ENCODE measurements around the gene SOX30.

Gene SOX30

DNA sequence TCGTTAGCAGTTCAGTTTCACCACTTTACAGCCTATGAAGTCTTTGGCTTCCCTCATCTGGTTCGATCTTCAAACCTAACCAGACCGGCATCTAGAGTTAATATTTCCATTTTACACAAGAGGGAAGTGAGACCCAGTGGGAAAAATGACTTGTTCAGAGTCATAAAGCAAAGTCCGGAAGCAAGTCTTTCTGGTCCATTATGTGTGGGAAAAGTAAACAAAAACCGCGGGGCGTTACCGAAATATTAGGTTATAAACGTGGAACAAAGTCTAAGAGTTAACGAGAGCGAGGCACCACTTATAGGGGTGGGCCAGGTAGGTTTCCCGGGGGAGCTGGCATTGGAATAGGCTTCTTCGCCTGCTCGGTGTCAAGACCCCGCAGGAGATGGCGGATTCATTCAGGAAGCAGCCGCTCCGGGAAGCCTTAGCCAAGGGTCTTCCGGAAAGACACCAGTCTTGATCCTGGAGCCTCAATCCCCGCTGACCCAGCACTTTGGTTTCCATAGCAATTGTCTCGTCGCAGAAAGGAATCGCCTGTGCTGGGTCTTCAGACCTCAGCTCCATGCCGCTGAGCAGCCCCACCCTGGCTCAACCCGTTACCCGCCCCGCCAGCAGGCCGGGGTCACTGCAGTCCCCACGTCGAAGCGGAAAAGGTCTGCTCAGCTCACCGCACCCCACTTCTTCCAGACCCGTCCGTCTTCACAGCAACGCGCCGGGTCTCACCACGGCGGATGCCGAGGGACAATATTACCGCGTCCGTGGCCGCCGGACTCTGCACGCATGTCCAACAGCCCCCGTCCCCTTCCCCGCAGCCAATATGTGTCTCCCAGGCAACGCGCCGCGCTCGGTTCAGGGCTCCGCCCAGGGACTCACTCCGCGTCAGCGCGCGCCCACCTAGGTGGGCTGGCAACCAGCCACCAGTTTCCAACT, 18.7 kb upstream of the SOX30 start, which contains the start of gene C5orf52:
Gene C5orf52, plus strand, starts transcription at position 872 of the 930 bp plus-strand sequence. CDS start 82 bp downstream, outside the sequence.
- no peak for TF ChIP-seq EZH2phosphoT487 (IDR thresholded peaks at IDR 0.05; ENCODE audit: low read length)
- TF ChIP-seq EZH2 (optimal IDR thresholded peaks at IDR 0.05; ENCODE audit: low read depth, low read length): no peak
- TF ChIP-seq, protein P1, sequence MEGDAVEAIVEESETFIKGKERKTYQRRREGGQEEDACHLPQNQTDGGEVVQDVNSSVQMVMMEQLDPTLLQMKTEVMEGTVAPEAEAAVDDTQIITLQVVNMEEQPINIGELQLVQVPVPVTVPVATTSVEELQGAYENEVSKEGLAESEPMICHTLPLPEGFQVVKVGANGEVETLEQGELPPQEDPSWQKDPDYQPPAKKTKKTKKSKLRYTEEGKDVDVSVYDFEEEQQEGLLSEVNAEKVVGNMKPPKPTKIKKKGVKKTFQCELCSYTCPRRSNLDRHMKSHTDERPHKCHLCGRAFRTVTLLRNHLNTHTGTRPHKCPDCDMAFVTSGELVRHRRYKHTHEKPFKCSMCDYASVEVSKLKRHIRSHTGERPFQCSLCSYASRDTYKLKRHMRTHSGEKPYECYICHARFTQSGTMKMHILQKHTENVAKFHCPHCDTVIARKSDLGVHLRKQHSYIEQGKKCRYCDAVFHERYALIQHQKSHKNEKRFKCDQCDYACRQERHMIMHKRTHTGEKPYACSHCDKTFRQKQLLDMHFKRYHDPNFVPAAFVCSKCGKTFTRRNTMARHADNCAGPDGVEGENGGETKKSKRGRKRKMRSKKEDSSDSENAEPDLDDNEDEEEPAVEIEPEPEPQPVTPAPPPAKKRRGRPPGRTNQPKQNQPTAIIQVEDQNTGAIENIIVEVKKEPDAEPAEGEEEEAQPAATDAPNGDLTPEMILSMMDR (IDR thresholded peaks at IDR 0.05; ENCODE audit: low read length): no peak
- Histone ChIP-seq H4K20me1 (ENCODE audit: insufficient read depth, low read length) (no peaks in the 10 kb centered on the region), H3K27ac (ENCODE audit: low read length) (no peak within 1 kb of the TSS), H3K9me3 (replicated peaks; ENCODE audit: insufficient read depth, low read length) (no peaks in the 10 kb centered on the region), H3F3A (ENCODE audit: insufficient read depth, low read length) (no peaks in the 10 kb centered on the region), H3K4me3 (ENCODE audit: low read length) (peak within 1 kb of the TSS; percentile 70), H3K27me3 (replicated peaks; ENCODE audit: insufficient read depth, low read length) (peaks cover 11% of the 10 kb centered on the region; the same call in 1 of the 2 replicates), H3K9me2 (replicated peaks; ENCODE audit: insufficient read depth, low read length) (no peaks in the 10 kb centered on the region), H2AFZ (ENCODE audit: low read length) (peak within 1 kb of the TSS; percentile 75), H3K4me1 (ENCODE audit: low read length) (no peaks in the 10 kb centered on the region), H3K36me3 (replicated peaks; ENCODE audit: insufficient read depth, low read length) (no peaks in the 10 kb centered on the region), H3K79me2 (ENCODE audit: low read length) (no peaks in the 10 kb centered on the region), H3K9ac (ENCODE audit: low read length) (no peak within 1 kb of the TSS), H3K4me2 (ENCODE audit: low read depth, low read length) (peak within 1 kb of the TSS; percentile 94)
- DNase-seq: no peak

DNA sequence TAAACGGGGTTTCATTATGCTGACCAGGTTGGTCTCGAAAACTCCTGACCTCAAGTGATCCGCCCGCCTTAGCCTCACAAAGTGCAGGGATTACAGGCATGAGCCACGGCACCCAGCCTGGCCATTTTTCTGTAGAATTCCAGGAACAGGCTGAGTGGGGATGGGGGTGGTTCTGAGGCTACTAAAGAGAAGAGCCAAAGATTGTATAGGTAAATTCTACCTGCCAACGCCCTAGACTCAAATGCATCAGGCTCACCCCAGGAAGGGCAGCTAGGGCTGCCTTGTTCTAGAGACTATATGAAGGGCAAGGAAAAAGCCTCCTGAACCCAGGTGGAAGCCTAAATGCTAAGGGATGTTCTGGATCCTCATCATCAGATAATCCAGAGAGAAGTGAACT, 17.5 kb upstream of the SOX30 start:
- no peak overlapping the region for H3K9ac ChIP-seq (ENCODE audit: low read length)
- H3K9me2 ChIP-seq (replicated peaks; ENCODE audit: insufficient read depth, low read length): no peaks in the 10 kb centered on the region
- H3F3A ChIP-seq (ENCODE audit: insufficient read depth, low read length): no peaks in the 10 kb centered on the region
- H3K4me1 ChIP-seq (ENCODE audit: low read length): no peaks in the 10 kb centered on the region
- peaks cover 11% of the 10 kb centered on the region; the same call in 1 of the 2 replicates for H3K27me3 ChIP-seq (replicated peaks; ENCODE audit: insufficient read depth, low read length)
- no peaks in the 10 kb centered on the region for H3K79me2 ChIP-seq (ENCODE audit: low read length)
- DNase-seq: no peak
- H3K36me3 ChIP-seq (replicated peaks; ENCODE audit: insufficient read depth, low read length): no peaks in the 10 kb centered on the region
- TF ChIP-seq, protein P1 (IDR thresholded peaks at IDR 0.05; ENCODE audit: low read length): no peak
- TF ChIP-seq EZH2phosphoT487 (IDR thresholded peaks at IDR 0.05; ENCODE audit: low read length): no peak
- TF ChIP-seq EZH2 (optimal IDR thresholded peaks at IDR 0.05; ENCODE audit: low read depth, low read length): no peak
- no peaks in the 10 kb centered on the region for H4K20me1 ChIP-seq (ENCODE audit: insufficient read depth, low read length)
- H2AFZ ChIP-seq (ENCODE audit: low read length): no peak overlapping the region
- H3K4me3 ChIP-seq (ENCODE audit: low read length): no peak overlapping the region
- H3K27ac ChIP-seq (ENCODE audit: low read length): no peak overlapping the region
- no peak overlapping the region for H3K4me2 ChIP-seq (ENCODE audit: low read depth, low read length)
- H3K9me3 ChIP-seq (replicated peaks; ENCODE audit: insufficient read depth, low read length): no peaks in the 10 kb centered on the region

DNA sequence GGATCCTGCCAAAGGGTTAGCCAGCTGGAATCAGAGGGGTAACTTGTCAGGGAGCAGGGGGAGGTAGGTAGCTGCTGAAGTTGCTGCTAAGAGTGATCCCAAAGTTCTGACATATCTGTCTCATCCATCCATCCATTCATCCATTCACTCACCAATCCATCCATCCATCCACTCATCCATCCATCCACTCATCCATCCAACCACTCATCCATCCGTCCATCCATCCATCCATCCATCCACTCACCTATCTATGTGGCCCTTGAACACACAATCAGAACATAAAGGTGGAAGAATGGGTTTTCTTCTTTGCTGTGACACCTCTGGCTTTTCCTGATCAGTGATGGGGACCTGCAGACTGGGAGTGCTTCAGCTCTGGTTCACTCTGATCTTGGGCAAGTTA, 16.1 kb upstream of the SOX30 start:
- no peak for DNase-seq
- H3K36me3 ChIP-seq (replicated peaks; ENCODE audit: insufficient read depth, low read length): no peaks in the 10 kb centered on the region
- H3K27me3 ChIP-seq (replicated peaks; ENCODE audit: insufficient read depth, low read length): peaks cover 11% of the 10 kb centered on the region; the same call in 1 of the 2 replicates
- H3K27ac ChIP-seq (ENCODE audit: low read length): no peak overlapping the region
- H3F3A ChIP-seq (ENCODE audit: insufficient read depth, low read length): no peaks in the 10 kb centered on the region
- no peaks in the 10 kb centered on the region for H3K9me3 ChIP-seq (replicated peaks; ENCODE audit: insufficient read depth, low read length)
- H3K9ac ChIP-seq (ENCODE audit: low read length): no peak overlapping the region
- H3K4me1 ChIP-seq (ENCODE audit: low read length): no peaks in the 10 kb centered on the region
- no peak overlapping the region for H3K4me2 ChIP-seq (ENCODE audit: low read depth, low read length)
- H3K4me3 ChIP-seq (ENCODE audit: low read length): no peak overlapping the region
- no peaks in the 10 kb centered on the region for H3K9me2 ChIP-seq (replicated peaks; ENCODE audit: insufficient read depth, low read length)
- no peaks in the 10 kb centered on the region for H3K79me2 ChIP-seq (ENCODE audit: low read length)
- no peak overlapping the region for H2AFZ ChIP-seq (ENCODE audit: low read length)
- no peak for TF ChIP-seq EZH2phosphoT487 (IDR thresholded peaks at IDR 0.05; ENCODE audit: low read length)
- TF ChIP-seq, protein P1 (IDR thresholded peaks at IDR 0.05; ENCODE audit: low read length): no peak
- no peak for TF ChIP-seq EZH2 (optimal IDR thresholded peaks at IDR 0.05; ENCODE audit: low read depth, low read length)
- no peaks in the 10 kb centered on the region for H4K20me1 ChIP-seq (ENCODE audit: insufficient read depth, low read length)
